ENCODE measurements around the gene PTPRK.

GRCh38 chr6:127971386-127971785 lies 549.0 kb downstream of the PTPRK start:
- TF ChIP-seq CTCF (IDR thresholded peaks at IDR 0.05) (no peak), POLR2A (IDR thresholded peaks at IDR 0.05) (no peak)

Measured in thyroid gland (tissue), 4 donors.